Mesendoderm (in vitro differentiated cells): ENCODE results near the gene PPIH.
"Not testable (repeated sequence)": the region's sequence is repeated elsewhere in the genome, so short reads cannot be mapped to it uniquely, and the experiment has no call there.

ENCODE experiments used
- DNase-seq: peaks from one replicate; pipeline ENCODE4 v3.0.0; 2013
- H2AK5ac ChIP-seq: 2 replicates; pipeline ENCODE4 v1.6.1; 2013; ENCODE audit warnings: low read length, inconsistent platforms
- H2BK120ac ChIP-seq: 2 replicates; pipeline ENCODE4 v1.6.1; 2013; ENCODE audit warnings: low read depth, mild to moderate bottlenecking, low read length, moderate library complexity, mixed read lengths
- H2BK15ac ChIP-seq: replicated peaks from 2 replicates; pipeline ENCODE4 v1.6.1; 2013; ENCODE audit warnings: low read depth, mild to moderate bottlenecking, moderate library complexity
- H2BK5ac ChIP-seq: 2 replicates; pipeline ENCODE4 v1.6.1; 2013; ENCODE audit warnings: low read length, inconsistent platforms
- H3K18ac ChIP-seq: 2 replicates; pipeline ENCODE4 v1.6.1; 2013; ENCODE audit warnings: mild to moderate bottlenecking, low read length, mixed read lengths
- H3K23ac ChIP-seq: one replicate; pipeline ENCODE4 v1.6.1; 2013; ENCODE audit warnings: low read length
- H3K27ac ChIP-seq: 2 replicates; pipeline ENCODE4 v1.5.1; 2013; ENCODE audit warnings: low read depth, mild to moderate bottlenecking, inconsistent platforms, low read length, moderate library complexity
- H3K27me3 ChIP-seq: 2 replicates; pipeline ENCODE4 v1.6.1; 2013; ENCODE audit warnings: low read length, control low read depth, mild to moderate bottlenecking, inconsistent platforms; ENCODE audit not compliant: insufficient read depth, poor library complexity
- H3K36me3 ChIP-seq: 2 replicates; pipeline ENCODE4 v1.6.1; 2013; ENCODE audit warnings: low read length, inconsistent platforms; ENCODE audit not compliant: control insufficient read depth, insufficient read depth
- H3K4ac ChIP-seq: one replicate; pipeline ENCODE4 v1.6.1; 2013; ENCODE audit warnings: low read depth, mild to moderate bottlenecking, low read length, moderate library complexity
- H3K4me1 ChIP-seq: 2 replicates; pipeline ENCODE4 v1.6.1; 2013; ENCODE audit warnings: low read depth, low read length, inconsistent platforms; ENCODE audit not compliant: control insufficient read depth
- H3K4me2 ChIP-seq: 2 replicates; pipeline ENCODE4 v1.6.1; 2013; ENCODE audit warnings: low read length
- H3K4me3 ChIP-seq: 2 replicates; pipeline ENCODE4 v1.5.1; 2013; ENCODE audit warnings: mild to moderate bottlenecking, low read length
- H3K56ac ChIP-seq: one replicate; pipeline ENCODE4 v1.6.1; 2013; ENCODE audit warnings: low read length
- H3K79me1 ChIP-seq: 2 replicates; pipeline ENCODE4 v1.6.1; 2013; ENCODE audit warnings: low read length, inconsistent platforms
- H3K79me2 ChIP-seq: 2 replicates; pipeline ENCODE4 v1.6.1; 2013; ENCODE audit warnings: mild to moderate bottlenecking, low read length; ENCODE audit not compliant: control insufficient read depth, insufficient read depth
- H3K9ac ChIP-seq: 2 replicates; pipeline ENCODE4 v1.6.1; 2013; ENCODE audit warnings: low read length, inconsistent platforms
- H4K5ac ChIP-seq: one replicate; pipeline ENCODE4 v1.6.1; 2013; ENCODE audit warnings: low read length
- H4K8ac ChIP-seq: one replicate; pipeline ENCODE4 v1.6.1; 2013; ENCODE audit warnings: low read depth, mild to moderate bottlenecking, control low read depth, low read length, moderate library complexity
- WGBS: extraction: QIAGEN DNeasy Blood & Tissue Kit; methylation state at CpG from one replicate; pipeline ENCODE4 v1.1.7; 2013; ENCODE audit warnings: low lambda C conversion rate, missing lambda C conversion rate; ENCODE audit not compliant: insufficient coverage; ENCODE audit errors: extremely low coverage; 5-methylcytosine and 5-hydroxymethylcytosine counted together

PPIH gene

GRCh38 chr1:42679364-42679983, 21.3 kb downstream of the PPIH start:
- no peak overlapping the region for H3K4me3 ChIP-seq
- H3K27ac ChIP-seq: no peak overlapping the region

GRCh38 chr1:42680055-42680454, 21.8 kb downstream of the PPIH start:
- no peak for DNase-seq

More at GRCh38 chr1:42679364-42679983, 21.3 kb downstream of the PPIH start:
- Histone ChIP-seq H3K4me1 (peaks cover 3% of the 10 kb centered on the region), H2BK5ac (no peak overlapping the region), H3K56ac (no peak overlapping the region), H3K23ac (no peak overlapping the region), H3K4ac (no peak overlapping the region), H2BK15ac (no peak overlapping the region), H4K8ac (no peak overlapping the region), H3K36me3 (peaks cover 3% of the 10 kb centered on the region), H3K4me2 (no peak overlapping the region), H3K27me3 (no peaks in the 10 kb centered on the region), H3K9ac (no peak overlapping the region), H2AK5ac (no peak overlapping the region), H2BK120ac (no peak overlapping the region), H3K79me1 (peaks cover 4% of the 10 kb centered on the region), H3K18ac (no peak overlapping the region), H4K5ac (no peak overlapping the region), H3K79me2 (peaks cover 25% of the 10 kb centered on the region)
- WGBS: no CpG with 5 or more reads among the region's 10 CpGs
- DNase-seq: no peak

GRCh38 chr1:42680921-42681683, 22.9 kb downstream of the PPIH start:
- Histone ChIP-seq H2BK15ac (no peak overlapping the region), H3K27me3 (no peaks in the 10 kb centered on the region), H3K4me2 (peak overlapping the region; percentile 96), H3K23ac (no peak overlapping the region), H3K4me1 (peaks cover 5% of the 10 kb centered on the region), H3K18ac (peak overlapping the region; percentile 16), H3K56ac (peak overlapping the region; percentile 97), H2BK120ac (no peak overlapping the region), H2BK5ac (no peak overlapping the region), H3K4me3 (peak overlapping the region; percentile 92), H3K79me1 (peaks cover 4% of the 10 kb centered on the region), H4K8ac (no peak overlapping the region), H2AK5ac (peak overlapping the region; percentile 51), H3K4ac (no peak overlapping the region), H3K79me2 (peaks cover 42% of the 10 kb centered on the region), H3K27ac (no peak overlapping the region), H3K36me3 (no peaks in the 10 kb centered on the region), H4K5ac (peak overlapping the region; percentile 82), H3K9ac (peak overlapping the region; percentile 98)
- no CpG with 5 or more reads among the region's 18 CpGs for WGBS
- peak; percentile 44 for DNase-seq

More at GRCh38 chr1:42680055-42680454, 21.8 kb downstream of the PPIH start:
- H3K79me2 ChIP-seq: peaks cover 31% of the 10 kb centered on the region
- peaks cover 5% of the 10 kb centered on the region for H3K4me1 ChIP-seq
- H2BK120ac ChIP-seq: no peak overlapping the region
- no peak overlapping the region for H2BK15ac ChIP-seq
- H4K5ac ChIP-seq: no peak overlapping the region
- no peak overlapping the region for H4K8ac ChIP-seq
- H3K36me3 ChIP-seq: peaks cover 1% of the 10 kb centered on the region
- no peak overlapping the region for H3K56ac ChIP-seq
- H2BK5ac ChIP-seq: no peak overlapping the region
- no peaks in the 10 kb centered on the region for H3K27me3 ChIP-seq
- H2AK5ac ChIP-seq: no peak overlapping the region
- WGBS: no CpG with 5 or more reads among the region's 2 CpGs
- no peak overlapping the region for H3K4me3 ChIP-seq
- H3K4me2 ChIP-seq: no peak overlapping the region
- H3K79me1 ChIP-seq: peaks cover 4% of the 10 kb centered on the region
- H3K4ac ChIP-seq: no peak overlapping the region
- no peak overlapping the region for H3K23ac ChIP-seq
- H3K9ac ChIP-seq: no peak overlapping the region
- H3K27ac ChIP-seq: no peak overlapping the region
- H3K18ac ChIP-seq: no peak overlapping the region

- Histone ChIP-seq H3K4me3 (peak within 1 kb of the TSS; percentile 92), H2BK120ac (peak within 1 kb of the TSS; percentile 48), H2BK5ac (peak within 1 kb of the TSS; percentile 72), H4K5ac (peak within 1 kb of the TSS; percentile 82), H3K27ac (peak within 1 kb of the TSS; percentile 51), H3K56ac (peak within 1 kb of the TSS; percentile 99), H3K4me2 (peak within 1 kb of the TSS; percentile 96), H3K9ac (peak within 1 kb of the TSS; percentile 98), H3K79me2 (peaks cover 50% of the 10 kb centered on the region), H3K79me1 (peaks cover 4% of the 10 kb centered on the region), H2BK15ac (no peak within 1 kb of the TSS), H4K8ac (no peak within 1 kb of the TSS), H3K4ac (peak within 1 kb of the TSS; percentile 58), H3K4me1 (peaks cover 5% of the 10 kb centered on the region), H3K23ac (peak within 1 kb of the TSS; percentile 100), H3K36me3 (no peaks in the 10 kb centered on the region), H3K27me3 (no peaks in the 10 kb centered on the region), H3K18ac (peak within 1 kb of the TSS; percentile 92), H2AK5ac (peak within 1 kb of the TSS; percentile 51)
- DNase-seq: peak; percentile 99
- no CpG with 5 or more reads among the region's 54 CpGs for WGBS
Measured at GRCh38 chr1:42681741-42682483, 23.7 kb downstream of the PPIH start, which contains the start of gene YBX1. TSS of gene YBX1 (plus strand) at chr1:42682418. CDS start at chr1:42682566, 148 bp downstream.

- peaks cover 55% of the 10 kb centered on the region for H3K79me2 ChIP-seq
- not testable (repeated sequence) for DNase-seq, H2BK5ac ChIP-seq, H2BK15ac ChIP-seq, H2AK5ac ChIP-seq, H3K23ac ChIP-seq, H3K27me3 ChIP-seq, H3K4me2 ChIP-seq, H4K5ac ChIP-seq, H3K4me1 ChIP-seq, H3K36me3 ChIP-seq, H3K79me1 ChIP-seq, H4K8ac ChIP-seq, H2BK120ac ChIP-seq
- H3K9ac ChIP-seq: peak overlapping the region; percentile 96
- H3K56ac ChIP-seq: peak overlapping the region; percentile 99
- H3K4ac ChIP-seq: peak overlapping the region; percentile 58
- H3K4me3 ChIP-seq: peak overlapping the region; percentile 92
- WGBS: no CpG with 5 or more reads among the region's 33 CpGs
- peak overlapping the region; percentile 92 for H3K18ac ChIP-seq
- H3K27ac ChIP-seq: peak overlapping the region; percentile 33
Measured at GRCh38 chr1:42682484-42682738, 24.2 kb downstream of the PPIH start.
